Colonic mucosa (tissue), 4 donors: Measurements from ENCODE around the gene DOCK11. TPM values are rescaled to one million over a fixed set of nuclear protein-coding genes. Genes with fewer than 3 reads are reported as not detected.
"Not testable (repeated sequence)": the region's sequence is repeated elsewhere in the genome, so short reads cannot be mapped to it uniquely, and the experiment has no call there.

ENCODE experiments used
- DNase-seq: peaks from one replicate; pipeline ENCODE4 v3.0.0-alpha.2; 2020
- H3K27ac ChIP-seq: fragments of 200-600 bp; one replicate; pipeline ENCODE4 v1.8.0; 2021
- H3K27me3 ChIP-seq: fragments of 200-600 bp; one replicate; pipeline ENCODE4 v1.8.0; 2021
- H3K36me3 ChIP-seq: fragments of 200-600 bp; one replicate; pipeline ENCODE4 v1.8.0; 2021
- H3K4me1 ChIP-seq: fragments of 200-600 bp; one replicate; pipeline ENCODE4 v1.8.0; 2021; ENCODE audit warnings: mild to moderate bottlenecking
- H3K4me3 ChIP-seq: fragments of 200-600 bp; one replicate; pipeline ENCODE4 v1.8.0; 2021
- H3K9ac ChIP-seq, 2 donors: one replicate each; pipeline ENCODE4 v1.7.0; 2013; ENCODE audit warnings: control low read depth in 2 of 2, low read depth in 2 of 2, low read length in 2 of 2
- H3K9me3 ChIP-seq: fragments of 200-600 bp; one replicate; pipeline ENCODE4 v1.8.0; 2021
- CTCF ChIP-seq: fragments of 200-600 bp; IDR thresholded peaks from one replicate; pipeline ENCODE4 v1.8.0; 2022; ENCODE audit warnings: antibody characterized with exemption, mild to moderate bottlenecking
- intact Hi-C: fragments of 100-400 bp; cut with DNase I; formaldehyde crosslinking; loops from one replicate; pipeline ENCODE4 v1.14.1; 2022
- total RNA-seq, 2 donors: library from RNA; stranded (reverse); fragmentation: NEBNext Ultra II Directional in 1 of 2; extraction: Animal tissue kit (Norgen Biotek cat#: 25700) in 1 of 2; gene quantifications; one replicate each; pipeline ENCODE4 v1.2.1, GENCODE V29; 2021
- donor health status: healthy.
- donor health status: DM: no; HTN: no; CAD: no.
- donor health status: DM: no; HTN: no; CAD: no.

DOCK11 gene
- total RNA-seq, 2 donors from 2014 or later = 3.3 to 8.7 TPM

GRCh38 chrX:118585296-118585695, 89.7 kb downstream of the DOCK11 start:
- no peak overlapping the region for H3K27ac ChIP-seq
- no peak for TF ChIP-seq CTCF
- H3K4me1 ChIP-seq = no peaks in the 10 kb centered on the region
- DNase-seq = no peak
- H3K4me3 ChIP-seq = no peak overlapping the region
- H3K9me3 ChIP-seq = no peaks in the 10 kb centered on the region
- no peaks in the 10 kb centered on the region for H3K36me3 ChIP-seq
- no peak overlapping the region for H3K9ac ChIP-seq
- no peaks in the 10 kb centered on the region for H3K27me3 ChIP-seq
- intact Hi-C loops = no loop called here

- H3K36me3 ChIP-seq, H3K4me3 ChIP-seq, intact Hi-C loops, H3K9me3 ChIP-seq, H3K9ac ChIP-seq, H3K27ac ChIP-seq, H3K4me1 ChIP-seq, DNase-seq, H3K27me3 ChIP-seq: not testable (repeated sequence)
Observed at GRCh38 chrX:118586206-118586605, 90.6 kb downstream of the DOCK11 start.

GRCh38 chrX:118588715-118589114, 93.1 kb downstream of the DOCK11 start:
- TF ChIP-seq CTCF = no peak
- Histone ChIP-seq H3K4me3 (no peak overlapping the region), H3K36me3 (no peaks in the 10 kb centered on the region), H3K27ac (no peak overlapping the region), H3K4me1 (no peaks in the 10 kb centered on the region), H3K9ac (no peak overlapping the region), H3K27me3 (no peaks in the 10 kb centered on the region), H3K9me3 (no peaks in the 10 kb centered on the region)
- intact Hi-C loops = no loop called here
- no peak for DNase-seq

GRCh38 chrX:118589227-118589626, 93.6 kb downstream of the DOCK11 start:
- Histone ChIP-seq H3K9me3 (no peaks in the 10 kb centered on the region), H3K36me3 (no peaks in the 10 kb centered on the region), H3K9ac (no peak overlapping the region), H3K4me3 (no peak overlapping the region), H3K27ac (no peak overlapping the region), H3K4me1 (no peaks in the 10 kb centered on the region), H3K27me3 (no peaks in the 10 kb centered on the region)
- DNase-seq = no peak
- TF ChIP-seq CTCF = no peak
- intact Hi-C loops = no loop called here

- Histone ChIP-seq H3K9me3 (no peaks in the 10 kb centered on the region), H3K27ac (no peak overlapping the region), H3K9ac (no peak overlapping the region), H3K4me3 (no peak overlapping the region), H3K36me3 (no peaks in the 10 kb centered on the region), H3K4me1 (no peaks in the 10 kb centered on the region), H3K27me3 (no peaks in the 10 kb centered on the region)
- intact Hi-C loops = no loop called here
- DNase-seq = no peak
- no peak for TF ChIP-seq CTCF
Observed at GRCh38 chrX:118593407-118593806, 97.8 kb downstream of the DOCK11 start.

- no peaks in the 10 kb centered on the region for H3K27me3 ChIP-seq
- H3K9me3 ChIP-seq = no peaks in the 10 kb centered on the region
- H3K4me3 ChIP-seq = no peak overlapping the region
- intact Hi-C loops = no loop called here
- no peaks in the 10 kb centered on the region for H3K4me1 ChIP-seq
- H3K27ac ChIP-seq = no peak overlapping the region
- H3K36me3 ChIP-seq = no peaks in the 10 kb centered on the region
- no peak for DNase-seq
- no peak overlapping the region for H3K9ac ChIP-seq
- TF ChIP-seq CTCF = no peak
Observed at GRCh38 chrX:118594697-118595420, 99.2 kb downstream of the DOCK11 start.
